HEK293 (cell line): Measurements from ENCODE around the gene SUMF1.
"Not testable (repeated sequence)": the region's sequence is repeated elsewhere in the genome, so short reads cannot be mapped to it uniquely, and the experiment has no call there.

Source experiments
- CTCF ChIP-seq: fragments of 450-650 bp; formaldehyde crosslinking; IDR thresholded peaks from 2 replicates; pipeline ENCODE4 v1.5.1; 2016; ENCODE audit warnings: missing biosample characterization, missing genetic modification characterization
- ELK4 ChIP-seq: IDR thresholded peaks from 2 replicates; pipeline ENCODE4 v1.6.1; 2011; ENCODE audit warnings: mild to moderate bottlenecking, low read depth, low read length, borderline replicate concordance
- MEIS1 ChIP-seq: sonication (generic); formaldehyde crosslinking; IDR thresholded peaks from 2 replicates; pipeline ENCODE4 v1.8.1; 2022; ENCODE audit warnings: missing genetic modification reagents, mild to moderate bottlenecking, borderline replicate concordance
- ZBTB20 ChIP-seq: fragments of 450-650 bp; formaldehyde crosslinking; IDR thresholded peaks from 2 replicates; pipeline ENCODE4 v1.5.1; 2016; ENCODE audit warnings: missing biosample characterization, missing genetic modification characterization
- ZBTB8A ChIP-seq: fragments of 450-650 bp; formaldehyde crosslinking; IDR thresholded peaks from 2 replicates; pipeline ENCODE4 v1.5.1; 2016; ENCODE audit warnings: missing biosample characterization, missing genetic modification characterization
- ZNF302 ChIP-seq: fragments of 450-650 bp; formaldehyde crosslinking; IDR thresholded peaks from 2 replicates; pipeline ENCODE4 v1.5.1; 2016; ENCODE audit warnings: missing biosample characterization, missing genetic modification characterization, low read depth
- ZNF600 ChIP-seq: fragments of 450-650 bp; formaldehyde crosslinking; IDR thresholded peaks from 2 replicates; pipeline ENCODE4 v1.5.1; 2016; ENCODE audit warnings: missing biosample characterization, missing genetic modification characterization
- ZNF707 ChIP-seq: fragments of 450-650 bp; formaldehyde crosslinking; IDR thresholded peaks from 2 replicates; pipeline ENCODE4 v1.5.1; 2016; ENCODE audit warnings: missing biosample characterization, missing genetic modification characterization
- ZNF785 ChIP-seq: fragments of 450-650 bp; formaldehyde crosslinking; IDR thresholded peaks from 2 replicates; pipeline ENCODE4 v1.5.1; 2016; ENCODE audit warnings: missing biosample characterization, missing genetic modification characterization
- ZSCAN18 ChIP-seq: fragments of 450-650 bp; formaldehyde crosslinking; IDR thresholded peaks from 2 replicates; pipeline ENCODE4 v1.5.1; 2016; ENCODE audit warnings: missing biosample characterization, missing genetic modification characterization
- TF ChIP-seq, protein P1 (sequence below): fragments of 450-650 bp; formaldehyde crosslinking; IDR thresholded peaks from 2 replicates; pipeline ENCODE4 v1.5.1; 2016; ENCODE audit warnings: missing biosample characterization, missing genetic modification characterization

GRCh38 chr3:4329806-4330205 is 137.3 kb downstream of the SUMF1 start:
- TF ChIP-seq ZNF785 (tag by site-specific recombination); ZBTB20 (tag by site-specific recombination); CTCF (tag by site-specific recombination); ZNF600 (tag by site-specific recombination); ZNF302; ZBTB8A (tag by site-specific recombination); MEIS1 (CRISPR knock-in tag); ZSCAN18 (tag by site-specific recombination); ELK4; ZNF707 (tag by site-specific recombination): not testable (repeated sequence)
- TF ChIP-seq, protein P1, sequence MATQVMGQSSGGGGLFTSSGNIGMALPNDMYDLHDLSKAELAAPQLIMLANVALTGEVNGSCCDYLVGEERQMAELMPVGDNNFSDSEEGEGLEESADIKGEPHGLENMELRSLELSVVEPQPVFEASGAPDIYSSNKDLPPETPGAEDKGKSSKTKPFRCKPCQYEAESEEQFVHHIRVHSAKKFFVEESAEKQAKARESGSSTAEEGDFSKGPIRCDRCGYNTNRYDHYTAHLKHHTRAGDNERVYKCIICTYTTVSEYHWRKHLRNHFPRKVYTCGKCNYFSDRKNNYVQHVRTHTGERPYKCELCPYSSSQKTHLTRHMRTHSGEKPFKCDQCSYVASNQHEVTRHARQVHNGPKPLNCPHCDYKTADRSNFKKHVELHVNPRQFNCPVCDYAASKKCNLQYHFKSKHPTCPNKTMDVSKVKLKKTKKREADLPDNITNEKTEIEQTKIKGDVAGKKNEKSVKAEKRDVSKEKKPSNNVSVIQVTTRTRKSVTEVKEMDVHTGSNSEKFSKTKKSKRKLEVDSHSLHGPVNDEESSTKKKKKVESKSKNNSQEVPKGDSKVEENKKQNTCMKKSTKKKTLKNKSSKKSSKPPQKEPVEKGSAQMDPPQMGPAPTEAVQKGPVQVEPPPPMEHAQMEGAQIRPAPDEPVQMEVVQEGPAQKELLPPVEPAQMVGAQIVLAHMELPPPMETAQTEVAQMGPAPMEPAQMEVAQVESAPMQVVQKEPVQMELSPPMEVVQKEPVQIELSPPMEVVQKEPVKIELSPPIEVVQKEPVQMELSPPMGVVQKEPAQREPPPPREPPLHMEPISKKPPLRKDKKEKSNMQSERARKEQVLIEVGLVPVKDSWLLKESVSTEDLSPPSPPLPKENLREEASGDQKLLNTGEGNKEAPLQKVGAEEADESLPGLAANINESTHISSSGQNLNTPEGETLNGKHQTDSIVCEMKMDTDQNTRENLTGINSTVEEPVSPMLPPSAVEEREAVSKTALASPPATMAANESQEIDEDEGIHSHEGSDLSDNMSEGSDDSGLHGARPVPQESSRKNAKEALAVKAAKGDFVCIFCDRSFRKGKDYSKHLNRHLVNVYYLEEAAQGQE, result not testable (repeated sequence)
